MM.1S (cell line): ENCODE measurements around the gene ZNF521.

Experiments used
- DNase-seq: peaks from one replicate; pipeline ENCODE4 v3.0.0-alpha.2; 2015
- H2AFZ ChIP-seq: fragments of 300-600 bp; sonication (generic); 2 replicates; pipeline ENCODE4 v1.6.0; 2016; ENCODE audit warnings: antibody characterized with exemption, low read length
- H3F3A ChIP-seq: fragments of 300-600 bp; sonication (generic); 2 replicates; pipeline ENCODE4 v1.6.1; 2016; ENCODE audit warnings: mild to moderate bottlenecking, antibody characterized with exemption, low read length, moderate library complexity, mixed read lengths; ENCODE audit not compliant: insufficient read depth
- H3K27ac ChIP-seq: fragments of 300-600 bp; sonication (generic); 2 replicates; pipeline ENCODE4 v1.5.1; 2016; ENCODE audit warnings: mild to moderate bottlenecking, low read length
- H3K27me3 ChIP-seq: fragments of 300-600 bp; sonication (generic); replicated peaks from 2 replicates; pipeline ENCODE4 v1.6.0; 2016; ENCODE audit warnings: low read length; ENCODE audit not compliant: insufficient read depth
- H3K36me3 ChIP-seq: fragments of 300-600 bp; sonication (generic); replicated peaks from 2 replicates; pipeline ENCODE4 v1.6.1; 2016; ENCODE audit warnings: mild to moderate bottlenecking, low read length, mixed read lengths; ENCODE audit not compliant: insufficient read depth
- H3K4me1 ChIP-seq: fragments of 300-600 bp; sonication (generic); 2 replicates; pipeline ENCODE4 v1.6.1; 2016; ENCODE audit warnings: low read length, mixed read lengths
- H3K4me2 ChIP-seq: fragments of 300-600 bp; sonication (generic); 2 replicates; pipeline ENCODE4 v1.6.0; 2016; ENCODE audit warnings: low read depth, low read length
- H3K4me3 ChIP-seq: fragments of 300-600 bp; sonication (generic); 2 replicates; pipeline ENCODE4 v1.5.1; 2016; ENCODE audit warnings: low read length, mixed read lengths
- H3K79me2 ChIP-seq: fragments of 300-600 bp; sonication (generic); 2 replicates; pipeline ENCODE4 v1.6.1; 2016; ENCODE audit warnings: mixed run types, low read length, mixed read lengths
- H3K9ac ChIP-seq: fragments of 300-600 bp; sonication (generic); 2 replicates; pipeline ENCODE4 v1.6.1; 2016; ENCODE audit warnings: low read length, mixed read lengths
- H3K9me2 ChIP-seq: fragments of 300-600 bp; sonication (generic); replicated peaks from 2 replicates; pipeline ENCODE4 v1.6.1; 2016; ENCODE audit warnings: mild to moderate bottlenecking, low read length, mixed read lengths; ENCODE audit not compliant: insufficient read depth
- H3K9me3 ChIP-seq: fragments of 300-600 bp; sonication (generic); replicated peaks from 2 replicates; pipeline ENCODE4 v1.6.1; 2016; ENCODE audit warnings: mild to moderate bottlenecking, low read length, mixed read lengths; ENCODE audit not compliant: insufficient read depth
- H4K20me1 ChIP-seq: fragments of 300-600 bp; sonication (generic); 2 replicates; pipeline ENCODE4 v1.6.1; 2016; ENCODE audit warnings: mild to moderate bottlenecking, low read length, moderate library complexity, mixed read lengths; ENCODE audit not compliant: insufficient read depth
- EZH2 ChIP-seq: fragments of 300-600 bp; sonication (generic); optimal IDR thresholded peaks from 2 replicates; pipeline ENCODE3; 2017; ENCODE audit warnings: low read depth, mild to moderate bottlenecking, antibody characterized with exemption, low read length, mixed read lengths
- EZH2phosphoT487 ChIP-seq: fragments of 300-600 bp; sonication (generic); IDR thresholded peaks from 2 replicates; pipeline ENCODE4 v1.6.1; 2018; ENCODE audit warnings: antibody characterized with exemption, low read length
- TF ChIP-seq, protein P1 (sequence below): fragments of 300-600 bp; sonication (generic); IDR thresholded peaks from 2 replicates; pipeline ENCODE4 v1.5.1; 2016; ENCODE audit warnings: antibody characterized with exemption, low read length, mixed read lengths

Gene ZNF521

DNA sequence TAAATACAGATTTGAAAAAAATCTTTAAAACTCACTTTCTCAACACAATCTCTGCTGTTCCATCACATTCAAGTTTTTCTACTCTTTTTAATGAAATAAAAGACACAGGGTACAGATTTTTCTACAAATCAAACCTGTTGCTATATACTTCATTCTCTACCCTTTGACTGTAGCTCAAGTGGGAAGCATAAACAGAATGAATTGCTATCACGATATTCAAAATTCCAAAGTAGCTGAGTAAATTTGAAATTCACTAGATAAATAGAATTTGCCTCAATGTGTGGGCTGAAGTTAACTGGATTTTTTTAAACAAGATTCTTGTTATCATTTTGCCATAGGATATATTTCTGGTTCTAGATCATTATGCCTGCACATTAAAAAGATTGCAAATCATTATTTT is 185.9 kb downstream of the ZNF521 start:
- H2AFZ ChIP-seq: no peak overlapping the region
- H3K27me3 ChIP-seq: no peaks in the 10 kb centered on the region
- H3K79me2 ChIP-seq: no peaks in the 10 kb centered on the region
- no peak overlapping the region; the same call in 1 of the 2 replicates for H3K4me2 ChIP-seq
- H3K27ac ChIP-seq: peak overlapping the region; percentile 81; the same call in 1 of the 2 replicates
- TF ChIP-seq EZH2phosphoT487: no peak
- TF ChIP-seq, protein P1, sequence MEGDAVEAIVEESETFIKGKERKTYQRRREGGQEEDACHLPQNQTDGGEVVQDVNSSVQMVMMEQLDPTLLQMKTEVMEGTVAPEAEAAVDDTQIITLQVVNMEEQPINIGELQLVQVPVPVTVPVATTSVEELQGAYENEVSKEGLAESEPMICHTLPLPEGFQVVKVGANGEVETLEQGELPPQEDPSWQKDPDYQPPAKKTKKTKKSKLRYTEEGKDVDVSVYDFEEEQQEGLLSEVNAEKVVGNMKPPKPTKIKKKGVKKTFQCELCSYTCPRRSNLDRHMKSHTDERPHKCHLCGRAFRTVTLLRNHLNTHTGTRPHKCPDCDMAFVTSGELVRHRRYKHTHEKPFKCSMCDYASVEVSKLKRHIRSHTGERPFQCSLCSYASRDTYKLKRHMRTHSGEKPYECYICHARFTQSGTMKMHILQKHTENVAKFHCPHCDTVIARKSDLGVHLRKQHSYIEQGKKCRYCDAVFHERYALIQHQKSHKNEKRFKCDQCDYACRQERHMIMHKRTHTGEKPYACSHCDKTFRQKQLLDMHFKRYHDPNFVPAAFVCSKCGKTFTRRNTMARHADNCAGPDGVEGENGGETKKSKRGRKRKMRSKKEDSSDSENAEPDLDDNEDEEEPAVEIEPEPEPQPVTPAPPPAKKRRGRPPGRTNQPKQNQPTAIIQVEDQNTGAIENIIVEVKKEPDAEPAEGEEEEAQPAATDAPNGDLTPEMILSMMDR: no peak
- no peak for TF ChIP-seq EZH2
- H3K9me3 ChIP-seq: no peaks in the 10 kb centered on the region
- peaks cover 12% of the 10 kb centered on the region for H3F3A ChIP-seq
- H3K4me1 ChIP-seq: peaks cover 22% of the 10 kb centered on the region
- H3K36me3 ChIP-seq: no peaks in the 10 kb centered on the region
- no peak overlapping the region for H3K4me3 ChIP-seq
- no peaks in the 10 kb centered on the region for H3K9me2 ChIP-seq
- no peak overlapping the region for H3K9ac ChIP-seq
- H4K20me1 ChIP-seq: no peaks in the 10 kb centered on the region
- no peak for DNase-seq

DNA sequence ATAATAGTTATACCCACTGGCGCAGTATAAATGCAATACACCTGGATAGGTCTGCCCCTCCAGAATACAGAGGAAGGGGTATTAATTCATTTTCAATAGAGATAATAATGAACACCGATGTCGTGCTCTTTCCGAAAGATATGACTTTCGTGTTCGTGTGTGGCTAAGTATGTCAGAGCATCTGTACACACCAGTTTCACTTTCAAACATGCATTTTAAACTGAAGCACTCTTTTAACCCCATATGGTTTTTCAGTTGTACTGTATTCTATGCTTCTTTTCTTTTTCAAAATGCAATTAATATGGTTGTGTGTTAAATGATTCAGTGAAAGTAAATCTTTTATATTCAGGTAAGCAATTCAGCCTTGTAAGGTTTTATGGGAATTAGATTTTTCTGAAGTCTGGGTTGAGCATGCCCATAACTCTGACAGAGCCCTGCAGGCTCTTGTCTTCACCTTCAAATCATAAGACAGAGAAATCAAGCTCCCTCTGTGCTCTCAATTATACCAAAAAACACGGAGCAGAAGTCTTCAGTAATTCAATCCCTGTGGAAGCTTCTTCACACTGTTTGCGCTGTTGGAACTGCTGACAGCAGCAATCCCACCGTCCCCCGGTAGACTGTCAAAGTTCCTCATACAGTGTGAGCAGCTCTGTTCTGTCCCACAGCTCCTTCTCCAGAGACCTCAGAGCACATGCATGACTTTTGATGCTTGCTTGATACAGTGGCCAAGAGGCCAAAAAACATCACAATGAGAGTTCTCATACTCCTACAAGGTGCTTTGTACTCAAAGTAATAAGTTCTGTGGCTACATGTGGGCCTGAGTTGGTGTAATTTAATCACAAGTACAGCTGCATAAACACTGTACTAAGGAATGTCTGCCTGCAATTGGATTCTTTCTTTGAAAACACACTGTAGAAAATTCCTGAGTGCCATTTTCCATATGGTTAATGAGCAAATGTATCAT is 186.8 kb downstream of the ZNF521 start:
- TF ChIP-seq EZH2phosphoT487 (no peak), EZH2 (no peak)
- TF ChIP-seq, protein P1: no peak; the same call in 1 of the 2 replicates
- Histone ChIP-seq H3K27me3 (no peaks in the 10 kb centered on the region), H3F3A (peaks cover 12% of the 10 kb centered on the region), H2AFZ (peak overlapping the region; percentile 30), H3K4me1 (peaks cover 22% of the 10 kb centered on the region), H3K36me3 (no peaks in the 10 kb centered on the region), H3K27ac (peak overlapping the region; percentile 81), H3K4me3 (peak overlapping the region; percentile 57), H3K79me2 (no peaks in the 10 kb centered on the region), H3K4me2 (peak overlapping the region; percentile 97), H4K20me1 (no peaks in the 10 kb centered on the region), H3K9me3 (no peaks in the 10 kb centered on the region), H3K9me2 (no peaks in the 10 kb centered on the region), H3K9ac (peak overlapping the region; percentile 59)
- DNase-seq: peak; percentile 75

DNA sequence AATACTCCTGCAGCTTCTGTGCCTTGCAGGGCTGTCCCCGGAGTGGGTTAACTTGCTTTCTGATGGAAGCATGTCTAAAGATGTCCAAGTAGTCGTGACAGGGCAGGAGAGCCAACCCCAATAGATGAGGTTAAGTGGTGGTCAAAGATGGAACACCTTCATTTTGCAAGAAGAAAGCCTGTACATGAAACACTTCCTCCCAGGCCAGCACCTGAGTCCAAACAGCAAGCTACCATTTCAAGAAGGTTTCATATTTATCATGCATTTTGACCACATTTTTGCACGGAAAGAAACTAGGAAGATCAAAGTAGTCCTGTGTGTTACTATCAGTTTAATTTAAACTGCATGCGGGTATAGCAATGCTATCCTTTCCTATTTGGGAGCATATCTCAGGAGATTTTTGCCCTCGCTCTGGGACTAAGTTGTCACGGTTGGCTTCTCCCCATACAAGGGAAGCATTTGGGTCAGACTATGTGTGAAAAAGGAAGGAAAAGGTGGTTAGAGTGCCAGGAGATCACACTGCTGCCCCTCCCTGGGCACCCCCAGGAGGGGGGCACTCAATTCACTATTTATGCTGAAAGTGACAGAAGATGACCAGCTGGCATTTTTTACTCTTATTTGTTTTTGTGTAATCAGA is 187.6 kb downstream of the ZNF521 start:
- Histone ChIP-seq H3F3A (peaks cover 12% of the 10 kb centered on the region), H3K9me2 (no peaks in the 10 kb centered on the region), H2AFZ (peak overlapping the region; percentile 30), H3K9me3 (no peaks in the 10 kb centered on the region), H3K9ac (peak overlapping the region; percentile 59), H3K27ac (peak overlapping the region; percentile 81), H3K4me1 (peaks cover 22% of the 10 kb centered on the region), H3K4me3 (peak overlapping the region; percentile 57), H3K79me2 (no peaks in the 10 kb centered on the region), H3K4me2 (peak overlapping the region; percentile 97), H3K36me3 (no peaks in the 10 kb centered on the region), H3K27me3 (no peaks in the 10 kb centered on the region), H4K20me1 (no peaks in the 10 kb centered on the region)
- DNase-seq: peak; percentile 40
- TF ChIP-seq, protein P1: no peak
- TF ChIP-seq EZH2: no peak
- TF ChIP-seq EZH2phosphoT487: no peak
